K562 (cell line): Measurements from ENCODE around the gene BCO1. TPM values are rescaled to one million over a fixed set of nuclear protein-coding genes. Genes with fewer than 3 reads are reported as not detected.

Experiments used
- ARNT ChIP-seq, 2 experiments: fragments of 450-650 bp; IDR thresholded peaks; 2 replicates each; pipeline ENCODE4 v1.6.1; 2016; ENCODE audit warnings: mild to moderate bottlenecking in 1 of 2
- BACH1 ChIP-seq: fragments of 200-800 bp; sonication (Bioruptor generic); IDR thresholded peaks from 2 replicates; pipeline ENCODE4 v1.6.1; 2016; ENCODE audit warnings: missing genetic modification characterization, missing compliant biosample characterization
- ESRRB ChIP-seq: fragments of 250-450 bp; sonication (Bioruptor Pico); IDR thresholded peaks from 2 replicates; pipeline ENCODE4 v1.5.0; 2020; ENCODE audit warnings: mild to moderate bottlenecking, moderate library complexity, borderline replicate concordance
- IRF2 ChIP-seq: sonication (generic); formaldehyde crosslinking; IDR thresholded peaks from 2 replicates; pipeline ENCODE4 v1.8.1; 2022; ENCODE audit warnings: mild to moderate bottlenecking, missing genetic modification reagents
- PHB2 ChIP-seq: fragments of 450-650 bp; IDR thresholded peaks from 2 replicates; pipeline ENCODE4 v1.6.1; 2017; ENCODE audit warnings: low read depth
- POLR3A ChIP-seq: IDR thresholded peaks from 2 replicates; pipeline ENCODE4 v1.6.1; 2011; ENCODE audit warnings: borderline replicate concordance, mild to moderate bottlenecking, moderate library complexity; ENCODE audit not compliant: insufficient read length, insufficient read depth; ENCODE audit errors: extremely low read depth
- RREB1 ChIP-seq: fragments of 250-450 bp; sonication (Bioruptor Pico); IDR thresholded peaks from 2 replicates; pipeline ENCODE4 v1.4.0; 2020
- TAL1 ChIP-seq: fragments of 450-650 bp; IDR thresholded peaks from 2 replicates; pipeline ENCODE4 v1.6.1; 2016; ENCODE audit warnings: mild to moderate bottlenecking
- TEAD1 ChIP-seq, 2 experiments: fragments of 450-650 bp in 1 of 2; sonication (generic) in 1 of 2; formaldehyde crosslinking; IDR thresholded peaks; 2 replicates each; pipeline versions ENCODE4 v1.4.0 to v1.8.0; 2020 to 2022; ENCODE audit warnings: mild to moderate bottlenecking in 2 of 2, missing genetic modification reagents in 1 of 2
- ZC3H4 ChIP-seq: sonication (generic); formaldehyde crosslinking; IDR thresholded peaks from 2 replicates; pipeline ENCODE4 v1.9.0; 2021; ENCODE audit warnings: missing genetic modification reagents, borderline replicate concordance
- ZNF41 ChIP-seq: fragments of 250-450 bp; sonication (Bioruptor Pico); conservative IDR thresholded peaks from 2 replicates; pipeline ENCODE4 v1.4.0; 2020; ENCODE audit warnings: mild to moderate bottlenecking
- ZNF518B ChIP-seq: fragments of 250-450 bp; sonication (Bioruptor Pico); IDR thresholded peaks from 2 replicates; pipeline ENCODE4 v1.5.0; 2021; ENCODE audit warnings: mild to moderate bottlenecking, moderate library complexity
- polyA plus RNA-seq, 8 experiments: library from polyadenylated mRNA; depleted of rRNA in 4 of 8; stranded (reverse) in 5 of 8; unstranded in 3 of 8; fragments of >200 nt; fragmentation: Nextera tagmentation in 2 of 8; fragmentation: Illumina TruSeq in 1 of 8; extraction: Ambion mirVana in 2 of 8; extraction: Trizol in 1 of 8; gene quantifications; 2 replicates each; pipeline versions ENCODE4 v1.2.1 to v1.2.3, GENCODE V29; 2011 to 2014; ENCODE audit warnings: inconsistent platforms in 1 of 8, missing spikeins in 1 of 8
- total RNA-seq, 7 experiments: library from RNA; depleted of rRNA in 6 of 7; stranded (reverse); fragments of >200 nt in 6 of 7; fragmentation: Illumina TruSeq in 2 of 7; extraction: Trizol in 2 of 7; gene quantifications; 2 replicates each; pipeline versions ENCODE4 v1.2.1 to v1.2.3, GENCODE V29; 2011 to 2021; ENCODE audit warnings: low replicate concordance in 1 of 7
- TF ChIP-seq, protein P1 (sequence below): fragments of 450-650 bp; IDR thresholded peaks from 2 replicates; pipeline ENCODE4 v1.6.1; 2014; ENCODE audit warnings: low read depth, mild to moderate bottlenecking, moderate library complexity, borderline replicate concordance
- TF ChIP-seq, protein P2 (sequence below): fragments of 150-350 bp; conservative IDR thresholded peaks from 2 replicates; pipeline ENCODE4 v1.6.1; 2014; ENCODE audit warnings: low read length

The BCO1 gene
- total and polyA plus RNA-seq, 9 of the 15 experiments (the other 6 are each of a cell fraction or from before 2014, with no cell fraction given): not detected

GRCh38 chr16:81232740-81233367 is 5.6 kb upstream of the BCO1 start (continued):
- TF ChIP-seq, protein P1, sequence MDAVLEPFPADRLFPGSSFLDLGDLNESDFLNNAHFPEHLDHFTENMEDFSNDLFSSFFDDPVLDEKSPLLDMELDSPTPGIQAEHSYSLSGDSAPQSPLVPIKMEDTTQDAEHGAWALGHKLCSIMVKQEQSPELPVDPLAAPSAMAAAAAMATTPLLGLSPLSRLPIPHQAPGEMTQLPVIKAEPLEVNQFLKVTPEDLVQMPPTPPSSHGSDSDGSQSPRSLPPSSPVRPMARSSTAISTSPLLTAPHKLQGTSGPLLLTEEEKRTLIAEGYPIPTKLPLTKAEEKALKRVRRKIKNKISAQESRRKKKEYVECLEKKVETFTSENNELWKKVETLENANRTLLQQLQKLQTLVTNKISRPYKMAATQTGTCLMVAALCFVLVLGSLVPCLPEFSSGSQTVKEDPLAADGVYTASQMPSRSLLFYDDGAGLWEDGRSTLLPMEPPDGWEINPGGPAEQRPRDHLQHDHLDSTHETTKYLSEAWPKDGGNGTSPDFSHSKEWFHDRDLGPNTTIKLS: no peak; the same call in 1 of the 2 replicates
- TF ChIP-seq ZNF41 (CRISPR knock-in tag) (no peak), ESRRB (CRISPR knock-in tag) (no peak), ARNT (IDR thresholded peaks at IDR 0.05) (no peak), POLR3A (no peak), TAL1 (no peak), BACH1 (tag) (no peak), RREB1 (CRISPR knock-in tag) (no peak), PHB2 (no peak), ZC3H4 (no peak), ZNF518B (CRISPR knock-in tag) (no peak), TEAD1 (CRISPR knock-in tag; IDR thresholded peaks at IDR 0.05) (no peak), IRF2 (CRISPR knock-in tag) (no peak)
- TF ChIP-seq, protein P2, sequence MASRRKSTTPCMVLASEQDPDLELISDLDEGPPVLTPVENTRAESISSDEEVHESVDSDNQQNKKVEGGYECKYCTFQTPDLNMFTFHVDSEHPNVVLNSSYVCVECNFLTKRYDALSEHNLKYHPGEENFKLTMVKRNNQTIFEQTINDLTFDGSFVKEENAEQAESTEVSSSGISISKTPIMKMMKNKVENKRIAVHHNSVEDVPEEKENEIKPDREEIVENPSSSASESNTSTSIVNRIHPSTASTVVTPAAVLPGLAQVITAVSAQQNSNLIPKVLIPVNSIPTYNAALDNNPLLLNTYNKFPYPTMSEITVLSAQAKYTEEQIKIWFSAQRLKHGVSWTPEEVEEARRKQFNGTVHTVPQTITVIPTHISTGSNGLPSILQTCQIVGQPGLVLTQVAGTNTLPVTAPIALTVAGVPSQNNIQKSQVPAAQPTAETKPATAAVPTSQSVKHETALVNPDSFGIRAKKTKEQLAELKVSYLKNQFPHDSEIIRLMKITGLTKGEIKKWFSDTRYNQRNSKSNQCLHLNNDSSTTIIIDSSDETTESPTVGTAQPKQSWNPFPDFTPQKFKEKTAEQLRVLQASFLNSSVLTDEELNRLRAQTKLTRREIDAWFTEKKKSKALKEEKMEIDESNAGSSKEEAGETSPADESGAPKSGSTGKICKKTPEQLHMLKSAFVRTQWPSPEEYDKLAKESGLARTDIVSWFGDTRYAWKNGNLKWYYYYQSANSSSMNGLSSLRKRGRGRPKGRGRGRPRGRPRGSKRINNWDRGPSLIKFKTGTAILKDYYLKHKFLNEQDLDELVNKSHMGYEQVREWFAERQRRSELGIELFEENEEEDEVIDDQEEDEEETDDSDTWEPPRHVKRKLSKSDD: no peak
